Activated CD4-positive, alpha-beta T cell treated with anti-CD3 and anti-CD28 coated beads for 48 hours (primary cell): ENCODE results near the gene FNIP2.

Source experiments
- DNase-seq: peaks from one replicate; pipeline ENCODE4 v3.0.0-alpha.2; 2020

FNIP2 gene

GRCh38 chr4:158845311-158846041 lies 76.7 kb downstream of the FNIP2 start:
- DNase-seq = no peak

DNA sequence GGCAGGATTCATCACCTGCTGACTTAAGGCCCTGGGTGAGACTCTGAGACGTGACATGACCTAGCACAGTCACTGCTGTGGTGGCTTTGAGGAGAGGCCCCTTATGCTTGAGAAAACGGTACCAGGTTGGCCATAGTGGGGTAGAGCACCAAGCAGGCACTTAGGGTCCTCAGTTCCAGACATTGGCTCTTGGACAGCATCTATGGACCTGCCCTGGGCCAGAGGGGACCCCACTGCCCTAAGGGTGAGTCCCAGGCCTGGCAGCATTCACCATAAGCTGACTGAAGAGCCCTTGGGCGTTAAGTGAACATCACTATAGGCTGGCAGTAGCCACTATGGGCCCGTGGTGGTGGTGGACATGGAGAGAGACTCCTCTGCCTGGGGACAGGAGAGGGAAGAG lies 78.7 kb downstream of the FNIP2 start:
- DNase-seq = no peak

DNA sequence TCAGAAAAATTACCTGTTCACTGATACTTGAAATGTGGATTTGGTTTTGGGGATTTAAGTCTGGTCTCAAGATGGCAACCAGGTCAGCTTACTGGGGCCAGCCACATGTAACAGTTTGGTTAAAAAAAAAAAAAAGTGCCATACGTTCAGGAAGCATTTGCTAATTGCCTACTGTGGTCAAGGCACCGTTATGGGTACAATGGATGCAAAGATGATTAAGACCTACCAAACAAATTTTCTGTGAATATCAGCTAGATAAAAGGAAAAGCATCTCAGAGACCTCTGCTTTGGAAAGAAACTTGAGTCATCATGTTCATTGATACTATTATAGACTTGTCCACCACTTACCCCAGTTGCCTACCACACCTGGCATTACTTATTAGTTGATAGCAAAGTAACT lies 80.9 kb downstream of the FNIP2 start:
- DNase-seq = no peak

DNA sequence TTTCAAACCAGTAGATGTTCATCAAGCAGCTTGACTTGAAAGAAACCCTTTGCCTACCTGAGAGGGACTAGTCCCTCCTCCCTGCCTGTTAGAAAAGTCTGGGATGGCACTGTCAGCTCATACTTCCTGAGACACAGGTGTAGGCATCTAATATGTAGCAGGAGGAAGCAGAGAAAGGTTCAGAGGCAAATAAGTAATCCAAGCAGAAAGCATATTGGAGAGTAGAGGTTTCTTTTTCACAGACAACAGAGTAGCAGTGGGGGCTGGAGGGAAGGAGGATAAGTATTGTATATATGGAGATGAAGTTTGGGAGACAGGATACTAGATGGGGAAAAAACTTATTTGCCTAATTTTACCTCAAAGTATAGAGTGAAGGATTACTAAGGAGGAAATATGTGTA lies 81.5 kb downstream of the FNIP2 start:
- DNase-seq = no peak

- DNase-seq = no peak
Measured at GRCh38 chr4:158850800-158851644, 82.2 kb downstream of the FNIP2 start.

GRCh38 chr4:158854236-158854635 lies 85.4 kb downstream of the FNIP2 start:
- no peak for DNase-seq

GRCh38 chr4:158856852-158857251 lies 88.0 kb downstream of the FNIP2 start:
- no peak for DNase-seq

- no peak for DNase-seq
Measured at GRCh38 chr4:158857951-158858350, 89.1 kb downstream of the FNIP2 start.

- no peak for DNase-seq
Measured at GRCh38 chr4:158858410-158859199, 89.8 kb downstream of the FNIP2 start.

DNA sequence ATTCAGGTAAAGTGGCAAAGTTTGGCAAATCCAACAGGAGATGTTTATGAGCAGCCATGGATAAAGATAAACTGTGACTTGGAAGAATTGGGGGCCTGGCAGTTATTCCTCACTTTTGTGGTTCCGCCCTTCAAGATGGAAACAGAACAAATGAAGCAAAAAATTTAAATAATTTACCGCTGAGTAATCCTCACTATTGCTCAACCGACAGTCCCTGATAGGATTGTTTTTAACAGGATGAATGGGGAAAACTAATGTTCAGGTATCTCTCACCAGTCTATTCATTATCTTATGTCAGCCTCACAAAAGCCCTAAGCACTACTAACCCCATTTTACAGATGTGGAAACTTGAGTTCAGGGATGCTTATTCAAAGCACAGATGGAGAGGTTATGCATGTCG lies 90.8 kb downstream of the FNIP2 start:
- no peak for DNase-seq

DNA sequence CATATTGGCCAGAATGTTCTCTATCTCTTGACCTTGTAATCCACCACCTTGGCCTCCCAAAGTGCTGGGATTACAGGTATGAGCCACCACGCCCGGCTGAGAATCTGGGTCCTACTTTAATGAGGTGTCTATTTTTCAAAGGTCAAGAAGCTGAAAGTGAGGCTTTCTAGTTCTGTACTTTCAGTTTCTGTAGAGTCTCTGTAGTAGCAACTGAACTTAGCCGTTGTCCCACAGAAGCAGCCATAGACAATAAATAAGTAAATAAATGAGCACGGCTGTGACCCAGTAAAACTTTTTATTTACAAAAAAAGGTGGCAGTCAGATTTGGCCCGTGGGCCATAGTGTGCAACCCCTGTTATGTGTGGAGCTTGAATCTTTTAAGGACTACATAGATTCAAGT lies 92.0 kb downstream of the FNIP2 start:
- DNase-seq = no peak

DNA sequence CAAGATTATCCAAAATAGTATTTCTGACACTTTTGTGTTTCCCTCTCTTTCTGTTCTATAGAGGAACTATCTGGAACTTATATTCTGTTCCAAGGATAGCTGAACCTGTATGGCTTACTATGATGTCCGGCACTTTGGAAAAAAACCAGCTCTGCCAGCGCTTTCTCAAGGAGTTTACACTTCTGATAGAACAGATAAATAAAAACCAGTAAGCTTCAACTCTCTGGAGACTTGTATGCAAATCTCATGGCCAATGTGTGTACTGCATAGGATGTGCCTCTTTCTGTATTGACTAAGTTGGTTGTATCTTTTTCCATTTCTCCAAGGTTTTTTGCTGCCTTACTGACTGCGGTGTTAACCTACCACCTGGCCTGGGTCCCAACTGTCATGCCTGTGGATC lies 92.5 kb downstream of the FNIP2 start:
- DNase-seq = no peak

DNA sequence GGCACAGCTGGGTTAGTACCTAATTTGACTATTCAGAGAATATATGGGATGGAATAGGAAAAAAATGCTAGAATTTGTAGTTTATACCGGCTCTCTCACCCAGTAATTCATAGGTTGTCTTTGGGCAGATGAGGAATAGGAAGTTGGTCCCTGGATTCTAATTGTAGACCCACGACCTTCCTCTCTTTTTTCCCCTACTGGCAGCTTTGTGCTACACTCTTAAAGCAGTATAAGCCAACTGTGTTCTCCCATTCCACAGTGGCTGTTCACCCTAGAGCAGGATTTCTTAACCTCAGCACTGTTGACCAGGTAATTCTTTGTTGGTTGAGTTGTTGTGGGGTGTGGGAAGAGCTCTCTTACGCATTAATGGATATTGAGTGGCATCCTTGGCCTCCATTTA lies 92.9 kb downstream of the FNIP2 start:
- DNase-seq = no peak

GRCh38 chr4:158863296-158863695 lies 94.5 kb downstream of the FNIP2 start:
- no peak for DNase-seq

- no peak for DNase-seq
Measured at GRCh38 chr4:158865520-158866177, 96.8 kb downstream of the FNIP2 start.

DNA sequence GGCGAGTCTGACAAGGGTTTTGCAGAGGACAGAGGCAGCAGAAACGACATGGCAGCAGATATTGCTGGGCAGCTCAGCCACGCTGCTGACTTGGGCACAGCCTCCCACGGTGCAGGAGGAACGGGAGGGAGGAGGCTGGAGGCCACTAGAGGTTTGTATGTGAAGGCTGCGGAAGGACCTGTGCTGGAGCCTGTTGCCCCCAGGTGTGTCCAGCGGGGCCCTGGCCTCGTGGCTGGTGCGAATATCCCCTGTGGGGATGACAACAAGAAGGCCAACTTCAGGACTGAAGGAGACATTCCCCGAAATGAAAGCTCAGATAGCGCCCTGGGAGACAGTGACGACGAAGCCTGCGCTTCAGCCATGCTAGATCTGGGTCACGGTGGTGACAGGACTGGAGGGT lies 100.2 kb downstream of the FNIP2 start:
- DNase-seq = no peak

DNA sequence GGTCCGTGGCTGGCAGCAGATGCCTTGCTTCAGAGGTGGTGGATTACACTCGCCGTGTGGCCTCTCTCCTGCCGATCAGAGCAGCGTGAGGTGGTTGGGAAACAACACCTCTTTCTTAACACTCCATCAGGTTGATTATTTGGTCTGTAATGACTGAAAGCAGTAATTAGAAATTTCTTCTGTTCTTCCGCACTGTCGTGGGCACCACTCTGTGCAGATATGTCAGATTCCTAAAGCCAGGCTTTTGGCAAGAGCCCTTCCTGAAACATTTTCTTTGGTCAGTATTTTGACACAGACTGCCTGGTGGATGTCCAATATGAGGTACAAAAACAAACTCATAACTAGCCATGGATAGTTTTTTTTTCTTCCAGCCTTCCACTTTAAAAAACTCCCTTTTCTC lies 100.9 kb downstream of the FNIP2 start:
- no peak for DNase-seq

DNA sequence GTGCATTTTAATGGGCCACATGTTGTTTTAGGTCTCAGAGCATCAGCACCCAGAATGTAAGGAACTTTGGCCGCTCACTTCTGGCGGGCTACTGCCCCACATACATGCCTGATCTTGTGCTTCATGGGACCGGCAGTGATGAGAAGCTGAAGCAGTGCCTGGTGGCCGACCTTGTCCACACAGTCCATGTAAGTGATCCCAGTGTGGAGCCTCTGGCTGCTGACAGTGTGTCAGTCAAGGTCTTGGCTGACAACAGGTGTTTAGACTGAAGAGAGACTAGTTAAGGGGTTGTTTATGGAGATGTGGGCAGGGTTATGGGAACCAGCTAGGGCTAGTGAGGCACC lies 101.4 kb downstream of the FNIP2 start:
- DNase-seq = no peak

DNA sequence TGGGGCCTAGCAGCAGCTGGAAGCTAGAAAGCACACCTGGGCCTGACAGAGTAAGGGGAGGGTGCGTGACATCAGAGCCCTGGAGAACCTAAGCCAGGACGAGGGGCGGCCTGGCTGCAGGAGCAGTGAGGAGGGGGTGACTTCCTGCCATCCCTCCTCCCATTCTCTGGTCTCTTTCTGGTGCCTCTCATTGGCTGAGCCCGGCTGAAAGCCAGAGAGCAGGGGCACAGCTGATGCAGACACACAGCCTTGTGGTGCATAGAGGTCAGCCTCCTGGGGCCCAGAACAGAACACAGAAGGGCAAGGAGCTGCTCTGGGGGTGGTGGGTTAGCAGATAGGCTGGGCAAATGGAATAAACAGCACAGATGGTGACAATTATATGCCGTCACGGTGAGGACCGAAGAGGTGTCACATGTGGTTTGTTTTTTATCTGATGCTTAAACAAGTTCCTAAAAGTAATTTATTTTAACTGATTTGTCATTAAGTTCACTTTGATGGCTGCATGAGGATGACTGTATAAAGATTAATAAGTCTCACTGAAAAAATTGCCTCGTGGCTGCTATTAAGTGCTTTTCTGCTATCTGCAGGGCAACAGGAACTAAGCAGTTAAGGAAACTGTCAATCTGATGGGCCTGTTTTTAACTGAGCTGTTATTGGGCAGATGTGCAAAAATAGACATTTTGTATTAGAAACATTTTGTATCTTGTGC lies 102.0 kb downstream of the FNIP2 start:
- no peak for DNase-seq

DNA sequence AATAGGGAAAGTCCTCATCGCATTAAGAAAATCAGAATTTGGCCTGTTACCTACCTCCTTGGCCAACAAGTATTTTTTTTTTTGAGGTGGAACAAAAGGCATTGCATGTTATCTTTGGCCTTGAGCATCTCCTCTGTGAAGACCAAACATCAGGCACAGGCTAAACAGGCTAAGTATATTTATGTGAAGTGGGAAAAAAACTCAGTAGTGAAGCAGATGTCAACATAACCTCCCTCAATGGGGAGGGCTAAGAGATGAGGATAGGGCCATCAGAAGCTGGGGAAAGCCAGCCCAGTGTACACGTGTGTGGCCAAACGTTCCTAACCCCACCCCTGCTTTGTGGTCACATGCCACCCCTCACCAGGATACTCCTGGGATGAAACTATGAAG lies 102.5 kb downstream of the FNIP2 start:
- no peak for DNase-seq

GRCh38 chr4:158873795-158874401 lies 105.1 kb downstream of the FNIP2 start:
- DNase-seq = no peak

DNA sequence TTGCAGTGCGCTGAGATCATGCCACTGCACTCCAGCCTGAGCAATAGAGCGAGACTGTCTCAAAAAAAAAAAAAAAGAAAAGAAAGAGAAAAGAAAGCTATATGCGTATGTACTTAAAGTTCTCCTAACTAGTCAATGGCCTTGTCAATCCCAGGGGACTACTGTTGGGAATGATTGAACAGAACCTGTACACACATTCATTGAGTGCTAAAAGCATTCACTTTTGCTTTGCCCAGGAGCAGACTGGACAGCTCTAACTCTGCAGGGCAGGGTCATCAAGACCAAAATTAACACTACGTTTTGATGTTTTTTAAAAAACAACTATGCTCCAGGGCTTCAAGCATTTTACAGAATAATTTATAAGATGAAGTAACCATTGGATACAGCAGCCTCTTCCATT lies 106.2 kb downstream of the FNIP2 start:
- DNase-seq = no peak
